ENCODE results near the gene PRDM10. TPM values are rescaled to one million over a fixed set of nuclear protein-coding genes. Genes with fewer than 3 reads are reported as not detected.

PRDM10 gene
- total RNA-seq, 1 experiment from 2014 or later = 9.8 TPM

GRCh38 chr11:130040281-130040940, 37.8 kb upstream of the PRDM10 start:
- DNase-seq = no peak
- Histone ChIP-seq H3K27ac (ENCODE audit: low read length) (no peak overlapping the region), H3K79me2 (ENCODE audit: low read length) (no peaks in the 10 kb centered on the region), H3K4me1 (ENCODE audit: low read length) (no peaks in the 10 kb centered on the region), H3K4me3 (ENCODE audit: low read length) (no peak overlapping the region), H2AFZ (ENCODE audit: low read length) (no peak overlapping the region), H4K20me1 (ENCODE audit: insufficient read depth, low read depth, low read length) (no peaks in the 10 kb centered on the region), H3K36me3 (ENCODE audit: insufficient read depth, low read length) (no peaks in the 10 kb centered on the region), H3K27me3 (ENCODE audit: low read length) (no peaks in the 10 kb centered on the region), H3K9me2 (replicated peaks; ENCODE audit: insufficient read depth, low read length) (no peaks in the 10 kb centered on the region), H3K9me3 (ENCODE audit: low read length) (no peaks in the 10 kb centered on the region), H3K9ac (ENCODE audit: low read length) (no peak overlapping the region), H3K4me2 (ENCODE audit: low read depth, low read length, poor library complexity, severe bottlenecking) (no peak overlapping the region)

- no peak overlapping the region for H2AFZ ChIP-seq (ENCODE audit: low read length)
- no peaks in the 10 kb centered on the region for H3K9me2 ChIP-seq (replicated peaks; ENCODE audit: insufficient read depth, low read length)
- no peaks in the 10 kb centered on the region for H3K36me3 ChIP-seq (ENCODE audit: insufficient read depth, low read length)
- no peaks in the 10 kb centered on the region for H3K9me3 ChIP-seq (ENCODE audit: low read length)
- no peak overlapping the region for H3K9ac ChIP-seq (ENCODE audit: low read length)
- H3K79me2 ChIP-seq (ENCODE audit: low read length) = no peaks in the 10 kb centered on the region
- DNase-seq = no peak
- no peak overlapping the region for H3K4me2 ChIP-seq (ENCODE audit: low read depth, low read length, poor library complexity, severe bottlenecking)
- H4K20me1 ChIP-seq (ENCODE audit: insufficient read depth, low read depth, low read length) = no peaks in the 10 kb centered on the region
- no peak overlapping the region for H3K4me3 ChIP-seq (ENCODE audit: low read length)
- no peaks in the 10 kb centered on the region for H3K27me3 ChIP-seq (ENCODE audit: low read length)
- H3K4me1 ChIP-seq (ENCODE audit: low read length) = peaks cover 6% of the 10 kb centered on the region
- H3K27ac ChIP-seq (ENCODE audit: low read length) = no peak overlapping the region
These were observed 35.4 kb upstream of the PRDM10 start for GRCh38 chr11:130037881-130038585.

GRCh38 chr11:130037058-130037457, 34.4 kb upstream of the PRDM10 start:
- Histone ChIP-seq H3K27me3 (ENCODE audit: low read length) (no peaks in the 10 kb centered on the region), H3K4me1 (ENCODE audit: low read length) (peaks cover 6% of the 10 kb centered on the region), H3K79me2 (ENCODE audit: low read length) (no peaks in the 10 kb centered on the region), H3K9me3 (ENCODE audit: low read length) (no peaks in the 10 kb centered on the region), H2AFZ (ENCODE audit: low read length) (no peak overlapping the region), H3K9me2 (replicated peaks; ENCODE audit: insufficient read depth, low read length) (no peaks in the 10 kb centered on the region), H3K4me2 (ENCODE audit: low read depth, low read length, poor library complexity, severe bottlenecking) (no peak overlapping the region), H3K36me3 (ENCODE audit: insufficient read depth, low read length) (no peaks in the 10 kb centered on the region), H3K4me3 (ENCODE audit: low read length) (no peak overlapping the region), H3K9ac (ENCODE audit: low read length) (no peak overlapping the region), H4K20me1 (ENCODE audit: insufficient read depth, low read depth, low read length) (no peaks in the 10 kb centered on the region), H3K27ac (ENCODE audit: low read length) (no peak overlapping the region)
- no peak for DNase-seq

GRCh38 chr11:130034236-130034635, 31.6 kb upstream of the PRDM10 start:
- peak; percentile 43 for DNase-seq
- Histone ChIP-seq H3K4me1 (ENCODE audit: low read length) (peaks cover 6% of the 10 kb centered on the region), H3K79me2 (ENCODE audit: low read length) (no peaks in the 10 kb centered on the region), H2AFZ (ENCODE audit: low read length) (no peak overlapping the region), H3K9me3 (ENCODE audit: low read length) (no peaks in the 10 kb centered on the region), H3K9me2 (replicated peaks; ENCODE audit: insufficient read depth, low read length) (no peaks in the 10 kb centered on the region), H3K27ac (ENCODE audit: low read length) (no peak overlapping the region), H4K20me1 (ENCODE audit: insufficient read depth, low read depth, low read length) (no peaks in the 10 kb centered on the region), H3K4me2 (ENCODE audit: low read depth, low read length, poor library complexity, severe bottlenecking) (peak overlapping the region; percentile 32), H3K4me3 (ENCODE audit: low read length) (no peak overlapping the region), H3K27me3 (ENCODE audit: low read length) (no peaks in the 10 kb centered on the region), H3K36me3 (ENCODE audit: insufficient read depth, low read length) (no peaks in the 10 kb centered on the region), H3K9ac (ENCODE audit: low read length) (no peak overlapping the region)

- Histone ChIP-seq H2AFZ (ENCODE audit: low read length) (no peak overlapping the region), H3K4me2 (ENCODE audit: low read depth, low read length, poor library complexity, severe bottlenecking) (no peak overlapping the region), H3K36me3 (ENCODE audit: insufficient read depth, low read length) (no peaks in the 10 kb centered on the region), H4K20me1 (ENCODE audit: insufficient read depth, low read depth, low read length) (no peaks in the 10 kb centered on the region), H3K9ac (ENCODE audit: low read length) (no peak overlapping the region), H3K4me1 (ENCODE audit: low read length) (peaks cover 6% of the 10 kb centered on the region), H3K4me3 (ENCODE audit: low read length) (no peak overlapping the region), H3K27ac (ENCODE audit: low read length) (no peak overlapping the region), H3K27me3 (ENCODE audit: low read length) (no peaks in the 10 kb centered on the region), H3K9me3 (ENCODE audit: low read length) (no peaks in the 10 kb centered on the region), H3K79me2 (ENCODE audit: low read length) (no peaks in the 10 kb centered on the region), H3K9me2 (replicated peaks; ENCODE audit: insufficient read depth, low read length) (no peaks in the 10 kb centered on the region)
- DNase-seq = no peak
These were observed 30.3 kb upstream of the PRDM10 start for GRCh38 chr11:130032931-130033330.

GRCh38 chr11:130031945-130032344, 29.3 kb upstream of the PRDM10 start:
- H3K4me1 ChIP-seq (ENCODE audit: low read length) = peaks cover 6% of the 10 kb centered on the region
- no peak overlapping the region for H3K9ac ChIP-seq (ENCODE audit: low read length)
- H4K20me1 ChIP-seq (ENCODE audit: insufficient read depth, low read depth, low read length) = no peaks in the 10 kb centered on the region
- no peaks in the 10 kb centered on the region for H3K36me3 ChIP-seq (ENCODE audit: insufficient read depth, low read length)
- DNase-seq = no peak
- no peak overlapping the region for H3K4me2 ChIP-seq (ENCODE audit: low read depth, low read length, poor library complexity, severe bottlenecking)
- H3K9me2 ChIP-seq (replicated peaks; ENCODE audit: insufficient read depth, low read length) = no peaks in the 10 kb centered on the region
- H3K27me3 ChIP-seq (ENCODE audit: low read length) = no peaks in the 10 kb centered on the region
- H3K79me2 ChIP-seq (ENCODE audit: low read length) = no peaks in the 10 kb centered on the region
- no peak overlapping the region for H2AFZ ChIP-seq (ENCODE audit: low read length)
- H3K9me3 ChIP-seq (ENCODE audit: low read length) = no peaks in the 10 kb centered on the region
- no peak overlapping the region for H3K27ac ChIP-seq (ENCODE audit: low read length)
- H3K4me3 ChIP-seq (ENCODE audit: low read length) = no peak overlapping the region

GRCh38 chr11:130031056-130031455, 28.4 kb upstream of the PRDM10 start:
- Histone ChIP-seq H3K9me3 (ENCODE audit: low read length) (no peaks in the 10 kb centered on the region), H3K27ac (ENCODE audit: low read length) (no peak overlapping the region), H3K79me2 (ENCODE audit: low read length) (no peaks in the 10 kb centered on the region), H3K9me2 (replicated peaks; ENCODE audit: insufficient read depth, low read length) (no peaks in the 10 kb centered on the region), H3K4me3 (ENCODE audit: low read length) (no peak overlapping the region), H3K4me1 (ENCODE audit: low read length) (peaks cover 6% of the 10 kb centered on the region), H3K9ac (ENCODE audit: low read length) (no peak overlapping the region), H4K20me1 (ENCODE audit: insufficient read depth, low read depth, low read length) (no peaks in the 10 kb centered on the region), H3K27me3 (ENCODE audit: low read length) (no peaks in the 10 kb centered on the region), H3K36me3 (ENCODE audit: insufficient read depth, low read length) (no peaks in the 10 kb centered on the region), H3K4me2 (ENCODE audit: low read depth, low read length, poor library complexity, severe bottlenecking) (no peak overlapping the region), H2AFZ (ENCODE audit: low read length) (no peak overlapping the region)
- no peak for DNase-seq

- Histone ChIP-seq H3K79me2 (ENCODE audit: low read length) (no peaks in the 10 kb centered on the region), H3K27me3 (ENCODE audit: low read length) (no peaks in the 10 kb centered on the region), H3K9me2 (replicated peaks; ENCODE audit: insufficient read depth, low read length) (no peaks in the 10 kb centered on the region), H3K4me2 (ENCODE audit: low read depth, low read length, poor library complexity, severe bottlenecking) (no peak overlapping the region), H3K9ac (ENCODE audit: low read length) (no peak overlapping the region), H3K4me1 (ENCODE audit: low read length) (peaks cover 2% of the 10 kb centered on the region), H3K9me3 (ENCODE audit: low read length) (no peaks in the 10 kb centered on the region), H4K20me1 (ENCODE audit: insufficient read depth, low read depth, low read length) (no peaks in the 10 kb centered on the region), H3K4me3 (ENCODE audit: low read length) (no peak overlapping the region), H2AFZ (ENCODE audit: low read length) (no peak overlapping the region), H3K27ac (ENCODE audit: low read length) (no peak overlapping the region), H3K36me3 (ENCODE audit: insufficient read depth, low read length) (no peaks in the 10 kb centered on the region)
- no peak for DNase-seq
These were observed 26.5 kb upstream of the PRDM10 start for GRCh38 chr11:130029137-130029536.

Data from Karpas-422 (cell line).